Thoracic aorta (tissue), 2 donors: ENCODE data around the gene USP32. TPM values are rescaled to one million over a fixed set of nuclear protein-coding genes. Genes with fewer than 3 reads are reported as not detected.
"Not testable (repeated sequence)": the region's sequence is repeated elsewhere in the genome, so short reads cannot be mapped to it uniquely, and the experiment has no call there.

ENCODE experiments used
- ATAC-seq: fragments of 150-250 bp; one replicate; pipeline ENCODE4 v1.8.0; 2017; ENCODE audit warnings: low read depth; ENCODE audit not compliant: insufficient number of reproducible peaks, low FRiP score
- DNase-seq: peaks from one replicate; pipeline ENCODE4 v3.0.0-alpha.2; 2020; ENCODE audit warnings: low spot score
- H3K27ac ChIP-seq, 2 donors: fragments of 200-600 bp; sonication (generic); 1 replicate in 1 of 2; 2 replicates in 1 of 2; pipeline ENCODE4 v1.5.1; 2016; ENCODE audit warnings: mild to moderate bottlenecking in 2 of 2, moderate library complexity in 2 of 2
- H3K27me3 ChIP-seq: fragments of 200-600 bp; sonication (generic); replicated peaks from 2 replicates; pipeline ENCODE4 v1.6.0; 2016; ENCODE audit warnings: mild to moderate bottlenecking; ENCODE audit not compliant: insufficient read depth
- H3K36me3 ChIP-seq: fragments of 200-600 bp; sonication (generic); one replicate; pipeline ENCODE4 v1.5.1; 2016
- H3K4me1 ChIP-seq, 2 donors: fragments of 200-600 bp; sonication (generic); 1 replicate in 1 of 2; 2 replicates in 1 of 2; pipeline versions ENCODE4 v1.5.1 to v1.6.0; 2016; ENCODE audit warnings: low read depth in 2 of 2, mild to moderate bottlenecking in 1 of 2; ENCODE audit not compliant: control insufficient read depth in 1 of 2
- H3K4me3 ChIP-seq: fragments of 200-600 bp; sonication (generic); 2 replicates; pipeline ENCODE4 v1.5.1; 2016; ENCODE audit warnings: mild to moderate bottlenecking
- H3K9me3 ChIP-seq: fragments of 200-600 bp; sonication (generic); 2 replicates; pipeline ENCODE4 v1.5.1; 2016
- CTCF ChIP-seq: fragments of 200-600 bp; sonication (generic); IDR thresholded peaks from one replicate; pipeline ENCODE4 v1.5.1; 2019; ENCODE audit warnings: antibody characterized with exemption
- total RNA-seq, 2 donors: library from RNA; depleted of rRNA; stranded (reverse); fragments of >200 nt; gene quantifications; one replicate each; pipeline versions ENCODE4 v1.1.0 to v1.2.3, GENCODE V29; 2016

Gene USP32
- total RNA-seq, 2 donors from 2014 or later = 24.8 to 58.4 TPM

GRCh38 chr17:60345233-60345632 is 46.7 kb downstream of the USP32 start:
- DNase-seq = no peak
- Histone ChIP-seq H3K27ac (no peak overlapping the region), H3K4me3 (no peak overlapping the region), H3K27me3 (no peaks in the 10 kb centered on the region), H3K36me3 (peaks cover 13% of the 10 kb centered on the region), H3K9me3 (no peaks in the 10 kb centered on the region), H3K4me1 (no peaks in the 10 kb centered on the region)
- ATAC-seq = no peak
- no peak for TF ChIP-seq CTCF

- not testable (repeated sequence) for H3K4me1 ChIP-seq, ATAC-seq, H3K27ac ChIP-seq, H3K27me3 ChIP-seq, H3K4me3 ChIP-seq, DNase-seq, H3K9me3 ChIP-seq
- H3K36me3 ChIP-seq = peaks cover 17% of the 10 kb centered on the region
These were observed 49.4 kb downstream of the USP32 start for GRCh38 chr17:60342492-60342891.

GRCh38 chr17:60335289-60335688 is 56.6 kb downstream of the USP32 start:
- DNase-seq = no peak
- no peaks in the 10 kb centered on the region for H3K27me3 ChIP-seq
- H3K4me3 ChIP-seq = no peak overlapping the region
- no peak overlapping the region for H3K27ac ChIP-seq
- no peak for TF ChIP-seq CTCF
- H3K9me3 ChIP-seq = no peaks in the 10 kb centered on the region
- no peaks in the 10 kb centered on the region for H3K4me1 ChIP-seq
- peaks cover 5% of the 10 kb centered on the region for H3K36me3 ChIP-seq
- ATAC-seq = no peak

DNA sequence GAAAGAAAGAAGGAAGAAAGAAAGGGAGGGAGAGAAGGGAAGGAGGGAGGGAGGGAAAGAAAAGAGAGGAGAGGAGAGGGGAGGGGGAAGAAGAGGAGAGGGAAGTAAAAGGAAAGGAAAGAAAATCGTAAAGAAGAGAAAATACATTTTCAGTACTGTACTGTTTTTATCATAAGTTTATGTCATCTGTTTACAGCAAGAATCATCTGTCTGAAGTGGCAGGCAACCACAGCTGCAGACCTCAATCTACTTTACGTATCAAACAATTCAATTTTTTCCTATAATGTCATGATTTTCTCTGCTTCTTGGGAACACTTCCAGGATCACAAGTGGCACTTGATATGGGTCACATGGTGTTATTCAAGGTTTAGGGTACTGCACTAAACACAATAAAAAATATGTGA is 58.3 kb downstream of the USP32 start:
- TF ChIP-seq CTCF = no peak
- DNase-seq = no peak
- H3K27ac ChIP-seq = no peak overlapping the region
- peaks cover 5% of the 10 kb centered on the region for H3K36me3 ChIP-seq
- ATAC-seq = no peak
- H3K4me3 ChIP-seq = no peak overlapping the region
- no peaks in the 10 kb centered on the region for H3K27me3 ChIP-seq
- H3K9me3 ChIP-seq = no peaks in the 10 kb centered on the region
- H3K4me1 ChIP-seq = no peaks in the 10 kb centered on the region

- not testable (repeated sequence) for H3K36me3 ChIP-seq, H3K27me3 ChIP-seq, H3K27ac ChIP-seq, ATAC-seq, H3K4me1 ChIP-seq, DNase-seq, H3K4me3 ChIP-seq, H3K9me3 ChIP-seq
These were observed 58.9 kb downstream of the USP32 start for GRCh38 chr17:60333072-60333471.

DNA sequence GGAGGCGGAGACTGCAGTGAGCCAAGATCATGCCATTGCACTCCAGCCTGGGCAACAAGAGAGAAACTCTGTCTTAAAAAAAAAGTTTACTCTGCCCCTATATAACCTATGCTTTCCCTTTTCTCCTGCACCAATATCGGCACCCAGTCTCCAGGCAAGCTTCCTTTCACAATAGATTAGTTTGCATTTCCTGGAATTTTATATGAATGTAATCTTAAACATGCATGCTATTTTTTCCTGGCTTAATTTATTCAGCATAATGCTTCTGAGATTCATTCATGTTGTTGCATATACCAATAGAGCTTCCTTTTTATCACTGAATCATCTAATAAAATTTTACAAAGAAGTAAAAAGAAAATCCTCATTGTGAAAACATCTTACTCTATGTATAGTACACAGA is 59.4 kb downstream of the USP32 start:
- no peak overlapping the region for H3K27ac ChIP-seq
- no peaks in the 10 kb centered on the region for H3K4me1 ChIP-seq
- peaks cover 1% of the 10 kb centered on the region for H3K36me3 ChIP-seq
- no peak overlapping the region for H3K4me3 ChIP-seq
- H3K27me3 ChIP-seq = no peaks in the 10 kb centered on the region
- no peaks in the 10 kb centered on the region for H3K9me3 ChIP-seq
- DNase-seq (no peak), ATAC-seq (no peak)
- TF ChIP-seq CTCF = no peak
